ENCODE data around the gene PLCB4. TPM values are rescaled to one million over a fixed set of nuclear protein-coding genes. Genes with fewer than 3 reads are reported as not detected.

The PLCB4 gene
- total and polyA plus RNA-seq, 2 experiments from 2014 or later: 31.6 to 39.2 TPM

- H3K4me1 ChIP-seq (ENCODE audit: low read depth): peaks cover 23% of the 10 kb centered on the region
- DNase-seq (ENCODE audit: low read depth in 1 of 2, low spot score in 1 of 2): peak in 1 of 2 donors; percentile 70
- H3K9me3 ChIP-seq (ENCODE audit: low read depth): no peaks in the 10 kb centered on the region
- peak overlapping the region; percentile 11 for H3K27ac ChIP-seq
- H3K36me3 ChIP-seq: no peaks in the 10 kb centered on the region
- no peaks in the 10 kb centered on the region for H3K27me3 ChIP-seq
- no peak overlapping the region for H3K4me3 ChIP-seq
- TF ChIP-seq CTCF (IDR thresholded peaks at IDR 0.05; ENCODE audit: low read depth, low read length): no peak
Measured at GRCh38 chr20:9344083-9344920, 275.4 kb downstream of the PLCB4 start.

- no peaks in the 10 kb centered on the region for H3K27me3 ChIP-seq
- H3K36me3 ChIP-seq: no peaks in the 10 kb centered on the region
- TF ChIP-seq CTCF (IDR thresholded peaks at IDR 0.05; ENCODE audit: low read depth, low read length): no peak
- H3K4me3 ChIP-seq: no peak overlapping the region
- H3K9me3 ChIP-seq (ENCODE audit: low read depth): no peaks in the 10 kb centered on the region
- DNase-seq (ENCODE audit: low read depth in 1 of 2, low spot score in 1 of 2): no peak
- H3K27ac ChIP-seq: peak overlapping the region; percentile 17
- H3K4me1 ChIP-seq (ENCODE audit: low read depth): peaks cover 39% of the 10 kb centered on the region
Measured at GRCh38 chr20:9348316-9348715, 279.4 kb downstream of the PLCB4 start.

GRCh38 chr20:9348747-9349146, 279.9 kb downstream of the PLCB4 start:
- Histone ChIP-seq H3K27me3 (no peaks in the 10 kb centered on the region), H3K4me1 (ENCODE audit: low read depth) (peaks cover 43% of the 10 kb centered on the region), H3K9me3 (ENCODE audit: low read depth) (no peaks in the 10 kb centered on the region), H3K36me3 (no peaks in the 10 kb centered on the region), H3K27ac (peak overlapping the region; percentile 47), H3K4me3 (no peak overlapping the region)
- TF ChIP-seq CTCF (IDR thresholded peaks at IDR 0.05; ENCODE audit: low read depth, low read length): no peak
- DNase-seq (ENCODE audit: low read depth in 1 of 2, low spot score in 1 of 2): peak; percentile 36 to 45

- no peaks in the 10 kb centered on the region for H3K27me3 ChIP-seq
- H3K9me3 ChIP-seq (ENCODE audit: low read depth): no peaks in the 10 kb centered on the region
- TF ChIP-seq CTCF (IDR thresholded peaks at IDR 0.05; ENCODE audit: low read depth, low read length): no peak
- no peak overlapping the region for H3K4me3 ChIP-seq
- no peaks in the 10 kb centered on the region for H3K36me3 ChIP-seq
- DNase-seq (ENCODE audit: low read depth in 1 of 2, low spot score in 1 of 2): no peak
- peak overlapping the region; percentile 47 for H3K27ac ChIP-seq
- H3K4me1 ChIP-seq (ENCODE audit: low read depth): peaks cover 46% of the 10 kb centered on the region
Measured at GRCh38 chr20:9349249-9349648, 280.4 kb downstream of the PLCB4 start.

- no peak for DNase-seq (ENCODE audit: low read depth in 1 of 2, low spot score in 1 of 2)
- H3K27ac ChIP-seq: peak overlapping the region; percentile 17
- no peaks in the 10 kb centered on the region for H3K36me3 ChIP-seq
- peaks cover 39% of the 10 kb centered on the region for H3K4me1 ChIP-seq (ENCODE audit: low read depth)
- no peaks in the 10 kb centered on the region for H3K9me3 ChIP-seq (ENCODE audit: low read depth)
- TF ChIP-seq CTCF (IDR thresholded peaks at IDR 0.05; ENCODE audit: low read depth, low read length): no peak
- no peaks in the 10 kb centered on the region for H3K27me3 ChIP-seq
- H3K4me3 ChIP-seq: no peak overlapping the region
Measured at GRCh38 chr20:9352739-9353138, 283.9 kb downstream of the PLCB4 start.

Measured in cardiac muscle cell (in vitro differentiated cells and primary cell).